Measurements from ENCODE around the gene FLRT1. TPM values are rescaled to one million over a fixed set of nuclear protein-coding genes. Genes with fewer than 3 reads are reported as not detected.

Gene FLRT1
- 0.44 TPM in 1 of 2 replicates, not detected in the other for total RNA-seq

GRCh38 chr11:64035576-64035975, at the start of gene FLRT1:
Gene FLRT1 (plus strand): TSS chr11:64035931. CDS start chr11:64116268, 80,337 bp downstream.

GRCh38 chr11:63986156-63986931, 49.4 kb upstream of the FLRT1 start, which contains the start of gene OTUB1:
Gene OTUB1 (plus strand): TSS chr11:63986438. CDS start chr11:63986457, 19 bp downstream.

Other genes starting within 250 kb of the FLRT1 start
- 26.9 and 35.9 TPM in 2 replicates for gene SPINDOC, start 222.5 kb upstream of the FLRT1 start, total RNA-seq
- gene MARK2, start 196.8 kb upstream of the FLRT1 start, total RNA-seq, result 18.6 and 31.8 TPM in 2 replicates
- 1.5 and 1.6 TPM in 2 replicates for gene RCOR2, start 118.8 kb upstream of the FLRT1 start, total RNA-seq
- gene NAA40, start 96.9 kb upstream of the FLRT1 start, total RNA-seq, result 16.2 and 17.8 TPM in 2 replicates
- gene COX8A, start 61.3 kb upstream of the FLRT1 start, total RNA-seq, result 287 and 329 TPM in 2 replicates
- 38.7 and 55.8 TPM in 2 replicates for gene OTUB1, start 49.5 kb upstream of the FLRT1 start, total RNA-seq
- gene MACROD1, start 130.2 kb downstream of the FLRT1 start, total RNA-seq, result 4.3 and 15.8 TPM in 2 replicates
- gene STIP1, start 150.2 kb downstream of the FLRT1 start, total RNA-seq, result 244 and 265 TPM in 2 replicates
- 3.9 and 10.2 TPM in 2 replicates for gene FERMT3, start 170.8 kb downstream of the FLRT1 start, total RNA-seq
- 47.5 and 50.7 TPM in 2 replicates for gene TRPT1, start 190.3 kb downstream of the FLRT1 start, total RNA-seq
- 71.6 and 79.7 TPM in 2 replicates for gene NUDT22, start 190.3 kb downstream of the FLRT1 start, total RNA-seq
- 7.6 and 7.7 TPM in 2 replicates for gene DNAJC4, start 194.6 kb downstream of the FLRT1 start, total RNA-seq
- 29.3 and 57.1 TPM in 2 replicates for gene VEGFB, start 198.7 kb downstream of the FLRT1 start, total RNA-seq
- gene FKBP2, start 205.2 kb downstream of the FLRT1 start, total RNA-seq, result 35.2 and 94.5 TPM in 2 replicates
- gene PPP1R14B, start 211.0 kb downstream of the FLRT1 start, total RNA-seq, result 141 and 291 TPM in 2 replicates
- gene PLCB3, start 215.6 kb downstream of the FLRT1 start, total RNA-seq, result 27.6 and 105 TPM in 2 replicates
- 63.9 and 69.3 TPM in 2 replicates for gene BAD, start 248.7 kb downstream of the FLRT1 start, total RNA-seq
- gene GPR137, start 249.9 kb downstream of the FLRT1 start, total RNA-seq, result 14.7 and 18.0 TPM in 2 replicates

Measured in placental pericyte (primary cell).